ENCODE results near the gene MED15. TPM values are rescaled to one million over a fixed set of nuclear protein-coding genes. Genes with fewer than 3 reads are reported as not detected.
"Not testable (repeated sequence)": the region's sequence is repeated elsewhere in the genome, so short reads cannot be mapped to it uniquely, and the experiment has no call there.

The MED15 gene
- total and polyA plus RNA-seq, 4 donors, result 23.5 to 119 (median 96.9) TPM

DNA sequence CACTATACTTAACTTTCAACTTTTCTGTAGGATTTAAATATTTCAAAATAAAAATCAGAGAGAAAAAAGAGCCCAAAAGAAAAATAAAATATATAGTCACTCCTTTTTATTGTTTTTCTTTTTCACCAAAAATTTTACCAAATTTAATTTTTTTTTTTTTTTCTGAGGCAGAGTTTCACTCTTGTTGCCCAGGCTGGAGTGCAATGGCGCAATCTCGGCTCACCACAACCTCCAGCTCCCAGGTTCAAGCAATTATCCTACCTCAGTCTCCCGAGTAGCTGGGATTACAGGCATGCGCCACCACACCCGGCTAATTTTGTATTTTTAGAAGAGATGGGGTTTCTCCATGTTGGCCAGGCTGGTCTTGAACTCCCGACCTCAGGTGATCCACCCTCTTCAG is 29.4 kb upstream of the MED15 start:
- H3K27ac ChIP-seq (ENCODE audit: low read depth in 1 of 2, low read length in 2 of 2); H3K27me3 ChIP-seq (ENCODE audit: control insufficient read depth in 1 of 2, insufficient read depth in 2 of 2, low read length in 1 of 2); DNase-seq; H3K9me3 ChIP-seq (ENCODE audit: control insufficient read depth, low read length); H3K4me3 ChIP-seq (ENCODE audit: low read length in 2 of 2); intact Hi-C loops (cut with DNase I); ATAC-seq (ENCODE audit: low FRiP score); H3K4me1 ChIP-seq (ENCODE audit: control insufficient read depth in 1 of 2, insufficient read depth in 2 of 2, low read length in 2 of 2); H3K36me3 ChIP-seq (ENCODE audit: control insufficient read depth in 1 of 2, insufficient read depth in 2 of 2, low read length in 1 of 2): not testable (repeated sequence)
- 96 to 97% methylated on average over 6 of the region's 6 CpGs for WGBS, 2 donors

DNA sequence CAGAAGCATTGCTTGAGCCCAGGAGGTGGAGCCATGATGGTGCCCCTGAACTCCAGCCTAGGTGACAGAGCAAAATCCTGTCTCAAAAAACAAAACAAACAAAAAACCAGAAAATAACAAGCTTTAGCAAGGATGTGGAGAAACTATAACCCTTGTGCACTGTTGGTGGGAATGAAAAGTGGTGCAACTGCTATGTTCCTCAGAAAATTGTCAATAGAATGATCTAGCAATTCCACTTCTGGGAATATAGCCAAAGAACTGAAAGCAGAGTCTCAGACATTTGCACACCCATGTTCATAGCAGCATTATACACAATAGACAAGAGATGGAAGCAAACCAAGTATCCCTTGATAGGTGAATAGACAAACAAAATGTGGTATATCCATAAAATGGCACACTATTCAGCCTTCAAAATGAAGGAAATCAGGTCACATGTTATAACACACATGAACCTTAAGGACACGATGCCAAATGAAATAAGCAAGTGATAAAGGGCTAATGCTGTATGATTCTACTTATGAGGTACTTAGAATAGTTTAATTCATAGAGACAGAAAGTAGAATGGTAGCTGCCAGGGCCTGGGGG is 27.7 kb upstream of the MED15 start:
- Histone ChIP-seq H3K36me3 (ENCODE audit: control insufficient read depth in 1 of 2, insufficient read depth in 2 of 2, low read length in 1 of 2) (no peaks in the 10 kb centered on the region), H3K4me3 (ENCODE audit: low read length in 2 of 2) (no peak overlapping the region), H3K9me3 (ENCODE audit: control insufficient read depth, low read length) (no peaks in the 10 kb centered on the region), H3K4me1 (ENCODE audit: control insufficient read depth in 1 of 2, insufficient read depth in 2 of 2, low read length in 2 of 2) (no peaks in the 10 kb centered on the region), H3K27ac (ENCODE audit: low read depth in 1 of 2, low read length in 2 of 2) (no peak overlapping the region), H3K27me3 (ENCODE audit: control insufficient read depth in 1 of 2, insufficient read depth in 2 of 2, low read length in 1 of 2) (no peaks in the 10 kb centered on the region)
- 98 to 100% methylated on average over 1 of the region's 1 CpG for WGBS, 2 donors
- ATAC-seq (ENCODE audit: low FRiP score) (no peak), DNase-seq (no peak)
- intact Hi-C loops (cut with DNase I), result no loop called here

DNA sequence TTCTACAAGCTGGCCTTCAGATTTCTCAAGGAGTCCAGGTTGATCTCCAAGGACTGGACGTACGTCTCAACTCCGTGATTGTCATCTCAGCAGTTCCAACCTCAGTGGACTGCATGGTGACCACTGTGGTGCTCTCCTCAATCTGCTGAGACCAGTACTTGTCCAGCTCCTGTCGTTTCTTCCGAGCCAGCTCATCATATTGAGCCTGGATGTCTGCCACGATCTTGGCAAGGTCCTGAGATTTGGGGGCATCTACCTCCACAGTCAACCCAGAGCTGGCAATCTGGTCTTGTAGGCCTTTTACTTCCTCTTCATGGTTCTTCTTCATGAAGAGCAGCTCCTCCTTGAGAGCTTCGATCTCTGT is 24.3 kb upstream of the MED15 start:
- H3K9me3 ChIP-seq (ENCODE audit: control insufficient read depth, low read length); H3K4me3 ChIP-seq (ENCODE audit: low read length in 2 of 2); H3K36me3 ChIP-seq (ENCODE audit: control insufficient read depth in 1 of 2, insufficient read depth in 2 of 2, low read length in 1 of 2); H3K27me3 ChIP-seq (ENCODE audit: control insufficient read depth in 1 of 2, insufficient read depth in 2 of 2, low read length in 1 of 2); intact Hi-C loops (cut with DNase I); ATAC-seq (ENCODE audit: low FRiP score); H3K27ac ChIP-seq (ENCODE audit: low read depth in 1 of 2, low read length in 2 of 2); DNase-seq; H3K4me1 ChIP-seq (ENCODE audit: control insufficient read depth in 1 of 2, insufficient read depth in 2 of 2, low read length in 2 of 2): not testable (repeated sequence)
- WGBS, 2 donors, result 90 to 94% methylated on average over 7 of the region's 7 CpGs

GRCh38 chr22:20483771-20484170 is 23.6 kb upstream of the MED15 start:
- intact Hi-C loops (cut with DNase I), result no loop called here
- Histone ChIP-seq H3K4me3 (ENCODE audit: low read length in 2 of 2) (no peak overlapping the region), H3K4me1 (ENCODE audit: control insufficient read depth in 1 of 2, insufficient read depth in 2 of 2, low read length in 2 of 2) (no peaks in the 10 kb centered on the region), H3K27me3 (ENCODE audit: control insufficient read depth in 1 of 2, insufficient read depth in 2 of 2, low read length in 1 of 2) (no peaks in the 10 kb centered on the region), H3K27ac (ENCODE audit: low read depth in 1 of 2, low read length in 2 of 2) (no peak overlapping the region), H3K9me3 (ENCODE audit: control insufficient read depth, low read length) (no peaks in the 10 kb centered on the region), H3K36me3 (ENCODE audit: control insufficient read depth in 1 of 2, insufficient read depth in 2 of 2, low read length in 1 of 2) (no peaks in the 10 kb centered on the region)
- 98% methylated on average over 14 of the region's 14 CpGs for WGBS, 2 donors
- no peak for ATAC-seq (ENCODE audit: low FRiP score)
- no peak for DNase-seq

DNA sequence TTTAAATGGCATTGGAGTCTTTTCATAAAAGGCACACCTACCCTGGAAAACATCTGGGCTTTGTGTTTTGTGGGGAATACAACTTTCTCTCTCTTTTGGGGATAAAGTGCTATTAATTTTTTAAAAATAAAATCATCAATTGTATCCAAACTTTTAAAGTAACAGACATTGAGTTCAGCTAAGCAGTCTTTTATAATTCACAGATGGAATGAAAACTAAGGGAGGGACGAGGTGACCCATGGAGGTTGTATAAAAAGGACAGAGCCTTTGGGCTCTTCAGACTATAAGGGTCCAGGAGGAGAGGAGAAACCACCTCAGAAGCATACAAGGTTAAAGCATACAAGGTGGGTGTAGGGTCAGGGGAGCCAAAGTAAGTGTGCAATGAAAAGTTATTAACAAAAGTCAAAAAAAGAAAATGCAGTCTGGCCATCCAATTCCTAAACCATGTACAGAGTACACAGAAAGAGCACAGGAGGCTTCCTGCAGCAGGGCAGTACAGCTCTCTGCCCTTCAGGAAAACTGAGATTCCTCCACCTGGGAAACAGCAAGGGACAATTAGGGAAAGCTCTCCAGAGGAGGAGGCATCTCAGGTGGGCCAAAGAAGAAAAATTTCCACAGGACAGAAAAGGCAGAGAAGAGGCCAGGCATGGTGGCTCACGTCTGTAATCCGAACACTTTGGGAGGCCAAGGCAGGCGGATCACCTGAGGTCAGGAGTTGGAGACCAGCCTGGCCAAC is 22.3 kb upstream of the MED15 start:
- 86 to 87% methylated on average over 4 of the region's 4 CpGs for WGBS, 2 donors
- H3K4me1 ChIP-seq (ENCODE audit: control insufficient read depth in 1 of 2, insufficient read depth in 2 of 2, low read length in 2 of 2), result no peaks in the 10 kb centered on the region
- no peak for ATAC-seq (ENCODE audit: low FRiP score)

DNA sequence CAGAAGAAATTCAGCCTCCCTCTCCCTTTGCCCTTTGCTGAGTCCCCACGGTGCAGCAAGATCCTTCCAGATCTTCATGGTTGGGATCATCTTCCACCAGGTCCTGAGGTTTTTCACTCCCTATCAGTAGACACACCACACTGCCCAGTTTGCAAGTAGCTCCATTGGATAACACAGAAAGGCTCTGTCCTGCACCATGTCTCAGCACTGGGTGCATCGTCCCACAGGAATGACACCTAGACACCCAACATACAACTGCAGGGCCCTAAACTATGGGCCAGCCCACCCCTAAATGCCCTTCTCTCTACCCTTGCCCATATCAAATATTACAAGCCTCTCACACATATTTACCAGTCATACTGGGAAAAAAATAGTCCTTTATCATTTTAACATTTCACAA is 21.2 kb upstream of the MED15 start:
- intact Hi-C loops (cut with DNase I), result no loop called here
- Histone ChIP-seq H3K4me3 (ENCODE audit: low read length in 2 of 2) (no peak overlapping the region), H3K27me3 (ENCODE audit: control insufficient read depth in 1 of 2, insufficient read depth in 2 of 2, low read length in 1 of 2) (no peaks in the 10 kb centered on the region), H3K27ac (ENCODE audit: low read depth in 1 of 2, low read length in 2 of 2) (no peak overlapping the region), H3K4me1 (ENCODE audit: control insufficient read depth in 1 of 2, insufficient read depth in 2 of 2, low read length in 2 of 2) (no peaks in the 10 kb centered on the region), H3K9me3 (ENCODE audit: control insufficient read depth, low read length) (no peaks in the 10 kb centered on the region), H3K36me3 (ENCODE audit: control insufficient read depth in 1 of 2, insufficient read depth in 2 of 2, low read length in 1 of 2) (no peaks in the 10 kb centered on the region)
- DNase-seq, result no peak
- ATAC-seq (ENCODE audit: low FRiP score), result no peak
- WGBS, 2 donors, result 93 to 100% methylated on average over 2 of the region's 2 CpGs

More for the DNA sequence above, 22.3 kb upstream of the MED15 start:
- H3K27me3 ChIP-seq (ENCODE audit: control insufficient read depth in 1 of 2, insufficient read depth in 2 of 2, low read length in 1 of 2), result no peaks in the 10 kb centered on the region
- intact Hi-C loops (cut with DNase I), result no loop called here
- no peaks in the 10 kb centered on the region for H3K36me3 ChIP-seq (ENCODE audit: control insufficient read depth in 1 of 2, insufficient read depth in 2 of 2, low read length in 1 of 2)
- H3K27ac ChIP-seq (ENCODE audit: low read depth in 1 of 2, low read length in 2 of 2), result no peak overlapping the region
- no peaks in the 10 kb centered on the region for H3K9me3 ChIP-seq (ENCODE audit: control insufficient read depth, low read length)
- H3K4me3 ChIP-seq (ENCODE audit: low read length in 2 of 2), result no peak overlapping the region
- no peak for DNase-seq

- ATAC-seq (ENCODE audit: low FRiP score), result no peak
- no peak overlapping the region for H3K4me3 ChIP-seq (ENCODE audit: low read length in 2 of 2)
- DNase-seq, result no peak
- intact Hi-C loops (cut with DNase I), result no loop called here
- no peaks in the 10 kb centered on the region for H3K4me1 ChIP-seq (ENCODE audit: control insufficient read depth in 1 of 2, insufficient read depth in 2 of 2, low read length in 2 of 2)
- WGBS, 2 donors, result 94 to 96% methylated on average over 2 of the region's 2 CpGs
- no peaks in the 10 kb centered on the region for H3K36me3 ChIP-seq (ENCODE audit: control insufficient read depth in 1 of 2, insufficient read depth in 2 of 2, low read length in 1 of 2)
- H3K27ac ChIP-seq (ENCODE audit: low read depth in 1 of 2, low read length in 2 of 2), result no peak overlapping the region
- no peaks in the 10 kb centered on the region for H3K27me3 ChIP-seq (ENCODE audit: control insufficient read depth in 1 of 2, insufficient read depth in 2 of 2, low read length in 1 of 2)
- no peaks in the 10 kb centered on the region for H3K9me3 ChIP-seq (ENCODE audit: control insufficient read depth, low read length)
Measured at GRCh38 chr22:20487715-20488114, 19.7 kb upstream of the MED15 start.

DNA sequence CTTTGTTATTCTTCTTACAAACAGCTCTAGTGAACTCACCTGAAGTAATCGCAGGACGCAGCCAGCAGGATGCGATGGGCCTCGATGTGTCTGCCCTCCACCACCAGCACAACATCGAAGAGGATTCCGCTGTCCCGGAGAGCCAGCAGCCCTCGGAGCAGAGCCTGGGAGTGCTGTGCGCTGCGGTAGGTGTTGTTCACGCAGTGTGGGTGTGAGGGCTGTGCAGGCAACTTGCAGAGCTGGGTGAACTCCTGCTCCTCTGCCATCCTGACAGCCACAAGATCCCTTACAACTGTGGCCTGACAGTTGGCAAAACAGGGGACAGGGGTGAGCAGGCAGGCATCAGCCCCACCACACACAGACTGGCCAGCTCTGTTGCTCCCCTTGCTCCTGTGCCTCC is 18.5 kb upstream of the MED15 start:
- H3K4me3 ChIP-seq (ENCODE audit: low read length in 2 of 2), result no peak overlapping the region
- DNase-seq, result no peak
- 72 to 81% methylated on average over 11 of the region's 11 CpGs for WGBS, 2 donors
- H3K9me3 ChIP-seq (ENCODE audit: control insufficient read depth, low read length), result no peaks in the 10 kb centered on the region
- intact Hi-C loops (cut with DNase I), result no loop called here
- H3K27ac ChIP-seq (ENCODE audit: low read depth in 1 of 2, low read length in 2 of 2), result no peak overlapping the region
- no peak for ATAC-seq (ENCODE audit: low FRiP score)
- no peaks in the 10 kb centered on the region for H3K27me3 ChIP-seq (ENCODE audit: control insufficient read depth in 1 of 2, insufficient read depth in 2 of 2, low read length in 1 of 2)
- no peaks in the 10 kb centered on the region for H3K36me3 ChIP-seq (ENCODE audit: control insufficient read depth in 1 of 2, insufficient read depth in 2 of 2, low read length in 1 of 2)
- H3K4me1 ChIP-seq (ENCODE audit: control insufficient read depth in 1 of 2, insufficient read depth in 2 of 2, low read length in 2 of 2), result no peaks in the 10 kb centered on the region

DNA sequence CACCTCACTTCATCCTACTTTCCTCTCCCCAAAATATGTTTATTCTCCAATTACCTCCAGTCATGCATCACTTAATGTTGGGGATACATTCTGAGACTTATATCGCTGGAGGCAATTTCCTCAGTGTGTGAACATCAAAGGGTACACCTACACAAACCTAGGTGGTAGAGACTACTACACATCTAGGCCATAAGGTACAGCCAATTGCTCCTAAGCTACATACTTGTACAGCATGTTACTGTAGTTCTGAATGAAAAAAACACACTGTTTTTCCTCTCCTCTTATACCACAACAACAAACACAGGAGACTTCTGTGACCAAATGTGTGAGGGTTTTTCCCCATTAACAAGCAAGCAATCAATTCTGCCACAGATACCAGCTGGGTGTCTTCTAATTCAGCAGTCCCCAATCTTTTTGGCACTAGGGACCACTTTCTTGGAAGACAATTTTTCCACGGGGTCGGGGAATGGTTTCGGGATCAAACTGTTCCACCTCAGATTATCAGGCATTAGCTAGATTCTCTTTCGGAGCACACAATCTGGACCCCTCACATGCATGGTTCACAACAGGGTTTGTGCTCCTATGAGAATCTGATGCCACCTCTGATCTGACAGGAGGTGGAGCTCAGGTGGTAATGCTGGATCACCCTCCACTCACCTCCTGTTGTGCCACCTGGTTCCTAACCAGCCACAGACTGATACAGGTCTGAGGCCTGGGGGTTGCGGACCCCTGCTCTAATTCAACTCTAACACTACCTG is 17.0 kb upstream of the MED15 start:
- Histone ChIP-seq H3K27ac (ENCODE audit: low read depth in 1 of 2, low read length in 2 of 2) (no peak overlapping the region), H3K4me3 (ENCODE audit: low read length in 2 of 2) (no peak overlapping the region), H3K9me3 (ENCODE audit: control insufficient read depth, low read length) (no peaks in the 10 kb centered on the region), H3K36me3 (ENCODE audit: control insufficient read depth in 1 of 2, insufficient read depth in 2 of 2, low read length in 1 of 2) (no peaks in the 10 kb centered on the region), H3K27me3 (ENCODE audit: control insufficient read depth in 1 of 2, insufficient read depth in 2 of 2, low read length in 1 of 2) (no peaks in the 10 kb centered on the region), H3K4me1 (ENCODE audit: control insufficient read depth in 1 of 2, insufficient read depth in 2 of 2, low read length in 2 of 2) (no peaks in the 10 kb centered on the region)
- ATAC-seq (ENCODE audit: low FRiP score), result no peak
- DNase-seq, result no peak
- intact Hi-C loops (cut with DNase I), result no loop called here
- WGBS, 2 donors, result 91 to 93% methylated on average over 6 of the region's 6 CpGs

Data from aorta (tissue), 5 donors.